Coronary artery (tissue), 2 donors: ENCODE results near the gene CPED1.

ENCODE experiments used
- DNase-seq: peaks from one replicate; pipeline ENCODE4 v3.0.0-alpha.2; 2017; ENCODE audit warnings: low spot score
- H3K27ac ChIP-seq, 2 donors: fragments of 200-600 bp; sonication (generic); one replicate each; pipeline ENCODE4 v1.5.1; 2016 to 2019
- H3K4me3 ChIP-seq: fragments of 200-600 bp; sonication (generic); 2 replicates; pipeline ENCODE4 v1.5.1; 2016; ENCODE audit warnings: mild to moderate bottlenecking, moderate library complexity
- TF ChIP-seq, protein P1 (sequence below): fragments of 200-600 bp; sonication (generic); IDR thresholded peaks from one replicate; pipeline ENCODE4 v1.5.1; 2019; ENCODE audit warnings: antibody characterized with exemption

CPED1 gene

DNA sequence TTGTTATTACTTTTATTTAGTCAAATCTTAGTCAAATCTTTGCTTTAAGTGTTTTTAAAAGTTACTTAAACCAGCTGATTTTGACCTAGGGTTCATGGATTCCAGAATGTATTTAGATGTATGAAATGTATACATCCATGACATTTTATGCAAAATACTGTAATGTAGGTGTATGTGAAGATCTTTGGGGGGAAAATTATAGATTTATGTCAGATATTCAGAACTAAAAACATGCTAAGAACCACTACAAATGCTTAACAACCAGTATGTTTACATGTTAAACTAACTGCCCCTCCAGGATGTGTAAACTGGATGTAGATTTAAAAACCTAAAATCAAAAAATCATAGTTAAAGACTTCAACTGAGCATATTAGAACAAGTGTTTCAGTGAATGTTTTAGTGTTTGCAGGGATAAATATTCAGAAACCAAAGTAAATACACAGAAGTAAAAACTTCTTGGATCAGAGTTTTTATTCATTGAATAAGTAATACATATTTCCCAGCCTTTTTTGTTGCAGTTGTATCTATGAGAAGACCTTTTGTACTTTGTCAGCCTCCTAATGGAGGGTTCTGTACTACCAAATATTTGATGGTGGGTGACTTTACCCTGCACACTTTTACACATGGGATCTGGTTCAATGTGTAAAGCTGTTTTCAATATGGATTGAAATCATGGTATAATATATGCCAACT is 3.9 kb downstream of the CPED1 start:
- TF ChIP-seq, protein P1, sequence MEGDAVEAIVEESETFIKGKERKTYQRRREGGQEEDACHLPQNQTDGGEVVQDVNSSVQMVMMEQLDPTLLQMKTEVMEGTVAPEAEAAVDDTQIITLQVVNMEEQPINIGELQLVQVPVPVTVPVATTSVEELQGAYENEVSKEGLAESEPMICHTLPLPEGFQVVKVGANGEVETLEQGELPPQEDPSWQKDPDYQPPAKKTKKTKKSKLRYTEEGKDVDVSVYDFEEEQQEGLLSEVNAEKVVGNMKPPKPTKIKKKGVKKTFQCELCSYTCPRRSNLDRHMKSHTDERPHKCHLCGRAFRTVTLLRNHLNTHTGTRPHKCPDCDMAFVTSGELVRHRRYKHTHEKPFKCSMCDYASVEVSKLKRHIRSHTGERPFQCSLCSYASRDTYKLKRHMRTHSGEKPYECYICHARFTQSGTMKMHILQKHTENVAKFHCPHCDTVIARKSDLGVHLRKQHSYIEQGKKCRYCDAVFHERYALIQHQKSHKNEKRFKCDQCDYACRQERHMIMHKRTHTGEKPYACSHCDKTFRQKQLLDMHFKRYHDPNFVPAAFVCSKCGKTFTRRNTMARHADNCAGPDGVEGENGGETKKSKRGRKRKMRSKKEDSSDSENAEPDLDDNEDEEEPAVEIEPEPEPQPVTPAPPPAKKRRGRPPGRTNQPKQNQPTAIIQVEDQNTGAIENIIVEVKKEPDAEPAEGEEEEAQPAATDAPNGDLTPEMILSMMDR = no peak
- Histone ChIP-seq H3K4me3 (peak overlapping the region; percentile 83), H3K27ac (peak overlapping the region; percentile 96 to 97)
- no peak for DNase-seq

DNA sequence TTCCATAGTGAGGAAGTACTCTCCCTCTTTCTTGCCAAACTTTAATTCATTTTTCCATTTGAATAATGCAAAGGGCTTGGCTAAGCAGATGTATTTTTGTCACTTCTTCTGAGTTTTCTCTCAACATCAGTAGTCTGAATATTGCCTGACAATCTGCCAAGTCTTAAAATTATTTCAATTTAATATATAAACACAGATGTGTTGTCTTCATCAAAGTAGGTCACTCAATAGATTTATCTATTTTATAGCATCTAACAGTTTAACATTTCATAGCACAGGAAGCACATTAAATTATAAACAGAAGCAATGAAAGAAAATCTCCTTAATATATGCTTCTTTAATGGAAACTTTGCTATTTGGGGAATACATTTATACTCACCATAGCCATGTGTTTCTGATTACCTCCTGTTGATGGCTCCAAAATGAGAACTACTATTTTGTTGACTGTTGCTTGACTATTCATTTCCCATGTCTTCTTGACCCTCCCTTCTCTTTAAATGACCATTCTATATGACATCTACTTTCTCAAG is 4.5 kb downstream of the CPED1 start:
- DNase-seq = no peak
- TF ChIP-seq, protein P1 = no peak
- Histone ChIP-seq H3K4me3 (peak overlapping the region; percentile 83), H3K27ac (peak overlapping the region; percentile 96 to 97)

DNA sequence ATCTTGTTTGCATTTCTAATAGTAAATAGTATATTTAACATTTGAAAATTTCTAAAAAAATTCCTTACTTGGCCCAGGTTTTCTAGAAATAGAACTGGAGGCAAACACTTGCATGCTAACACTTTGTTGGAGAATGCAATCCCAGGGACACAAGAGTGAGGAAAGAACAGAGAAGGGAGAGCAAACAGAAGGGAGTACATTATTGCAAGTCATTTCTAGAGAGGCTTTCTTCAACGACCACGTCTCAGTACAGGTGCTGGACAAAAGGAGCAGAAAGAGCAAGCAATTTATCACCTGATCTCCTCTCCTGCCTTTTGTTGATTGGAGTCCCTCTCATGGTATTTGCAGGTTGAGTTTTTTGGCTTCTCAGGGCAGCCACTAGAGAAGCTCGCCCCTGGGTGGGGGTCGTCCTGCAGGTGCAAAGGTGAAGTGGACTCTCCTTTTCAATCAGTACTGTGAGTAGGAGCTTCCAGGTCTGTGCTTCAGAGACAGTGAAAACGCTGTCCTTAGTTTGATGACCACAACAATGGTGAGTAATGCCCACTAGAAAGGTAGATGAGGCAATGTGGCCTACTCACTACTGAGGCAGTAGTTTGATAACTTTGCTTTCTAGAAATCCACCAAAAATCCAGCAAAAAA is 5.2 kb downstream of the CPED1 start:
- Histone ChIP-seq H3K4me3 (peak overlapping the region; percentile 83), H3K27ac (peak overlapping the region; percentile 96 to 97)
- TF ChIP-seq, protein P1 = no peak
- DNase-seq = no peak

DNA sequence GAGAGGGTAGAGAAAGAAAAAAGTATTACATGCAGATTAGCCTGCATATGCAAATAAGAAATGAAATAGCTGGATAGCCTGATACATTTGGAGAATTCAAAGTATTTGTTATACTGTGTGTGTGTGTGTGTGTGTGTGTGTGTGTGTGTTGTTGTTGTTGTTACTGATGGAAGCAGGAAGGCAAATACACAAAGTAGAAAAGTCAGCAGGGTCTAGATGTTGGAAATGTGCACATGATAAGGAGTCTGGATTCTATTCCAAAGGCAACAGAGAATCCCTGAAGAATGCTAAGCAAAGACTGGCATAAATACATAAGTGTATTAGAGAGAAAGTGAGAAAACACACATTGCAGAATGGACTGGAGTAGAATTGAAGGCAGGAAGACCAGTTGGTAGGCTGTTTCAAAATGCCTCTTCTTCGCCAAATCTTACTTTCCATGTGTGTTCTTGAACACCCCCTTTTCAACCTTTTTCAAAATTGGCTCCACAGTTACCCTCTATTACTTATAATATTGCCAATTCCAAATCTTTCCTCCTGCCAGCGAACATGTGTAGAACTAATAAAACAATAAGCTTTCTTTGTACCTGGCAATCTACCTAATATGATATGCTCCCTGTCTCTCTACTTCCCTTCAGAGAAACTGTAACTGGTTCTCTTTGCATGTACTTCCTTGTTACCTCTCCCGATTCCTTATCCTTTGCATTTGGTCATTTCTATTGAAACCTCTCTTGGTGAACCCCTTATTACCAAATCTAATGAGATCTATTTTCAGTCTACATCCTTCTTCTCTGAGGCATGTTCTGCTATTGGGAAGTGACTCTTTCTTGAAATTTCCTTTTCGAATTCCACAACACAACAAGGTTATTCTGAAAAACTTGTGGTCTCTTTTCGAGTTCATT is 6.2 kb downstream of the CPED1 start:
- DNase-seq = no peak
- H3K4me3 ChIP-seq = peak overlapping the region; percentile 14
- TF ChIP-seq, protein P1 = no peak
- H3K27ac ChIP-seq = peak overlapping the region; percentile 19 to 65

DNA sequence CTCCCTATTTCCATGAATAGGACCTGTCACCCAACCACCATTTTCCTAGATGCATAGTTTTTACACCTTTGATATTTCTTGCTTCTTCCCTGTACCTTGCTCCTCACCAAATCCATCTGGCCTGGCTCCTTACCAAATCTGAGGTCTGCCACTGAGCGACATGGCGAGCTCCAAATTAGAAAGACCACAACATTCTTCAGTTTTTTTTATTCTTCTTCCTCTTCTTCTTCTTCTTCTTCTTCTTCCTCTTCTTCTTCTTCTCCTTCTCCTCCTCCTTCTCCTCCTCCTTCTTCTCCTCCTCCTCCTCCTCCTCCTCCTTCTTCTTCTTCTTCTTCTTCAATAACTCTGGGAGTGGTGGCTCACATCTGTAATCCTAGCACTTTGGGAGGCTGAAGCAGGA is 7.1 kb downstream of the CPED1 start:
- H3K27ac ChIP-seq = peak overlapping the region in 1 of 2 donors; percentile 24
- no peak overlapping the region for H3K4me3 ChIP-seq
- no peak for DNase-seq
- TF ChIP-seq, protein P1 = no peak

DNA sequence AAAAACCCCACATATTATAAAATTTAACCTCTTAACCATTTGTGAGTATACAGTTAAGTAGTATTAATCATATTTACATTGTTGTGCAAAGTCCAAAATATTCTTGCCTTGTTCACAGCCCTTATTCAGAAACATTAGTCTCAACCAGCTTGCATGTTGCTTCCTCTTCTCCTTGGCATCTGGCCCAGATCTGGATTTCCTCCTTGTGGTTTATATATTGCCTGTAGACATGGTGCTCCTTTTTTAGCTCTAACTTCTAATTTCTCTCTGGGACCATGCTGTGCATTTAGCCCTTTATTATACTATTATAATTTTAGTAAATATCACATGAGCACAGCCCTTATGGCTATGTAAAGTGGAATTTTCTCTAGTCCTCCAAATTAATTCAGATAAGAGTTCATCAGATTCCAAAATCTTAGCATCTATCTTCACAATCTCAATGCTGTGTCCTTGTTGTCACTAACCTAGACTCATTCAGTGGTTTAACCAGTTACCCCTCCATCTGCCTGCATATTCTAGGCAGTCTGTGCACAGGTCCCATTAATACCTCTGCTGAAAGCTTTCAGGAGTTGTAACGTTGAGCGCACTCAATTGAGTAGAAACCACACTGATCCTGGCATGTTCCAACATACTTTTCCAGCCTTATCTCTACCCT is 7.9 kb downstream of the CPED1 start:
- H3K4me3 ChIP-seq = no peak overlapping the region
- DNase-seq = no peak
- TF ChIP-seq, protein P1 = no peak
- H3K27ac ChIP-seq = peak overlapping the region; percentile 50 to 81
